Measurements from ENCODE around the gene FAM120AOS.

FAM120AOS gene

GRCh38 chr9:93452710-93453046, 703 bp downstream of the FAM120AOS start:
- H2AFZ ChIP-seq (ENCODE audit: low read depth, low read length, severe bottlenecking), result peak overlapping the region; percentile 35
- H3K27ac ChIP-seq (ENCODE audit: low read depth, low read length), result peak overlapping the region; percentile 79
- H3K27me3 ChIP-seq (ENCODE audit: low read length), result no peaks in the 10 kb centered on the region
- H3K4me3 ChIP-seq (ENCODE audit: insufficient read depth, low read length, poor library complexity, severe bottlenecking), result peak overlapping the region; percentile 90
- peaks cover 9% of the 10 kb centered on the region; the same call in 1 of the 2 replicates for H3F3A ChIP-seq (ENCODE audit: insufficient read depth)
- peaks cover 3% of the 10 kb centered on the region for H3K36me3 ChIP-seq (ENCODE audit: low read length)
- no peak for TF ChIP-seq EZH2phosphoT487 (conservative IDR thresholded peaks at IDR 0.05; ENCODE audit: low read length)
- TF ChIP-seq, protein P1, sequence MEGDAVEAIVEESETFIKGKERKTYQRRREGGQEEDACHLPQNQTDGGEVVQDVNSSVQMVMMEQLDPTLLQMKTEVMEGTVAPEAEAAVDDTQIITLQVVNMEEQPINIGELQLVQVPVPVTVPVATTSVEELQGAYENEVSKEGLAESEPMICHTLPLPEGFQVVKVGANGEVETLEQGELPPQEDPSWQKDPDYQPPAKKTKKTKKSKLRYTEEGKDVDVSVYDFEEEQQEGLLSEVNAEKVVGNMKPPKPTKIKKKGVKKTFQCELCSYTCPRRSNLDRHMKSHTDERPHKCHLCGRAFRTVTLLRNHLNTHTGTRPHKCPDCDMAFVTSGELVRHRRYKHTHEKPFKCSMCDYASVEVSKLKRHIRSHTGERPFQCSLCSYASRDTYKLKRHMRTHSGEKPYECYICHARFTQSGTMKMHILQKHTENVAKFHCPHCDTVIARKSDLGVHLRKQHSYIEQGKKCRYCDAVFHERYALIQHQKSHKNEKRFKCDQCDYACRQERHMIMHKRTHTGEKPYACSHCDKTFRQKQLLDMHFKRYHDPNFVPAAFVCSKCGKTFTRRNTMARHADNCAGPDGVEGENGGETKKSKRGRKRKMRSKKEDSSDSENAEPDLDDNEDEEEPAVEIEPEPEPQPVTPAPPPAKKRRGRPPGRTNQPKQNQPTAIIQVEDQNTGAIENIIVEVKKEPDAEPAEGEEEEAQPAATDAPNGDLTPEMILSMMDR (IDR thresholded peaks at IDR 0.05; ENCODE audit: insufficient read depth, low read length, poor library complexity, severe bottlenecking), result no peak
- H4K20me1 ChIP-seq (ENCODE audit: low read depth, low read length), result no peaks in the 10 kb centered on the region; the same call in 1 of the 2 replicates
- peak overlapping the region; percentile 88 for H3K4me2 ChIP-seq (ENCODE audit: low read depth, low read length, poor library complexity, severe bottlenecking)
- peaks cover 70% of the 10 kb centered on the region for H3K79me2 ChIP-seq (ENCODE audit: insufficient read depth, low read length)
- H3K9me2 ChIP-seq (replicated peaks; ENCODE audit: insufficient read depth, low read length), result no peaks in the 10 kb centered on the region
- H3K9me3 ChIP-seq (ENCODE audit: insufficient read depth, low read length), result no peaks in the 10 kb centered on the region
- H3K9ac ChIP-seq (ENCODE audit: low read length), result peak overlapping the region; percentile 99

DNA sequence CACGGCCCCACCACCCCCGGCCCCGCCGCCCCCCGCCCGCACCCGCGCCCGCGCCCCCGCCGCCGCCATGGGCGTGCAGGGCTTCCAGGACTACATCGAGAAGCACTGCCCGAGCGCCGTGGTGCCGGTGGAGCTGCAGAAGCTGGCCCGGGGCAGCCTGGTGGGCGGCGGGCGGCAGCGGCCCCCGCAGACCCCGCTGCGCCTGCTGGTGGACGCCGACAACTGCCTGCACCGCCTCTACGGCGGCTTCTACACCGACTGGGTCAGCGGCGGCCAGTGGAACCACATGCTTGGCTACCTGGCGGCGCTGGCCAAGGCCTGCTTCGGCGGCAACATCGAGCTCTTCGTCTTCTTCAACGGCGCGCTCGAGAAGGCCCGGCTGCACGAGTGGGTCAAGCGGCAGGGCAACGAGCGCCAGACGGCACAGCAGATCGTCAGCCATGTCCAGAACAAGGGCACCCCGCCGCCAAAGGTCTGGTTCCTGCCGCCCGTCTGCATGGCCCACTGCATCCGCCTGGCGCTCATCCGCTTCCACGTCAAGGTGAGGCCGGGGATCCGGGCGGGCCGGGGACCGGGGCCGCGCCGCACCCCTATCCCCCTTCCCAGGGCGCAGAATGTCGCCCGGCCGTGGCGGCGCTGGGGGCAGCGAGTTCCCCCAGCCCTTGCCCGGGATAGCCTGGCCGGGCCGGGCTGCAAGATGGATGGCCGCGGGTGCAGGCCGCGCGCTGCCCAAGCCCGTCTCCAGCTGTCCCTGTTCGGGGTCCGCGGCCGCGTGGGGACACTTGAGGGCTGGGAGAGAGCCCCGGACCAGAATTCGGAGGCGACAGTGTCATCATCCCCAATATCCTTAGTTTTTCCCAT, 1.3 kb downstream of the FAM120AOS start:
- no peaks in the 10 kb centered on the region; the same call in 1 of the 2 replicates for H4K20me1 ChIP-seq (ENCODE audit: low read depth, low read length)
- H3K27ac ChIP-seq (ENCODE audit: low read depth, low read length), result peak overlapping the region; percentile 79
- TF ChIP-seq, protein P1 (IDR thresholded peaks at IDR 0.05; ENCODE audit: insufficient read depth, low read length, poor library complexity, severe bottlenecking), result no peak
- TF ChIP-seq EZH2phosphoT487 (conservative IDR thresholded peaks at IDR 0.05; ENCODE audit: low read length), result no peak
- peak overlapping the region; percentile 99 for H3K9ac ChIP-seq (ENCODE audit: low read length)
- peak overlapping the region; percentile 90 for H3K4me3 ChIP-seq (ENCODE audit: insufficient read depth, low read length, poor library complexity, severe bottlenecking)
- H3K9me2 ChIP-seq (replicated peaks; ENCODE audit: insufficient read depth, low read length), result no peaks in the 10 kb centered on the region
- H3F3A ChIP-seq (ENCODE audit: insufficient read depth), result peaks cover 9% of the 10 kb centered on the region; the same call in 1 of the 2 replicates
- no peaks in the 10 kb centered on the region for H3K9me3 ChIP-seq (ENCODE audit: insufficient read depth, low read length)
- H3K4me2 ChIP-seq (ENCODE audit: low read depth, low read length, poor library complexity, severe bottlenecking), result peak overlapping the region; percentile 88
- no peaks in the 10 kb centered on the region for H3K27me3 ChIP-seq (ENCODE audit: low read length)
- peaks cover 64% of the 10 kb centered on the region for H3K79me2 ChIP-seq (ENCODE audit: insufficient read depth, low read length)
- H2AFZ ChIP-seq (ENCODE audit: low read depth, low read length, severe bottlenecking), result peak overlapping the region; percentile 35
- H3K36me3 ChIP-seq (ENCODE audit: low read length), result peaks cover 9% of the 10 kb centered on the region

GRCh38 chr9:93450945-93451815, 2.2 kb downstream of the FAM120AOS start, which contains the start of gene FAM120A:
Gene FAM120A, plus strand, starts transcription at chr9:93451685. Its CDS starts 231 bp downstream, at chr9:93451916.
- H3K9ac ChIP-seq (ENCODE audit: low read length), result peak within 1 kb of the TSS; percentile 99
- no peak for TF ChIP-seq EZH2phosphoT487 (conservative IDR thresholded peaks at IDR 0.05; ENCODE audit: low read length)
- TF ChIP-seq, protein P1 (IDR thresholded peaks at IDR 0.05; ENCODE audit: insufficient read depth, low read length, poor library complexity, severe bottlenecking), result no peak
- H3K4me2 ChIP-seq (ENCODE audit: low read depth, low read length, poor library complexity, severe bottlenecking), result peak within 1 kb of the TSS; percentile 88
- peak within 1 kb of the TSS; percentile 79 for H3K27ac ChIP-seq (ENCODE audit: low read depth, low read length)
- no peaks in the 10 kb centered on the region for H3K27me3 ChIP-seq (ENCODE audit: low read length)
- peaks cover 12% of the 10 kb centered on the region; the same call in 1 of the 2 replicates for H3K36me3 ChIP-seq (ENCODE audit: low read length)
- peak within 1 kb of the TSS; percentile 99 for H3K4me3 ChIP-seq (ENCODE audit: insufficient read depth, low read length, poor library complexity, severe bottlenecking)
- H2AFZ ChIP-seq (ENCODE audit: low read depth, low read length, severe bottlenecking), result peak within 1 kb of the TSS; percentile 65
- peaks cover 55% of the 10 kb centered on the region for H3K79me2 ChIP-seq (ENCODE audit: insufficient read depth, low read length)
- peaks cover 9% of the 10 kb centered on the region; the same call in 1 of the 2 replicates for H3F3A ChIP-seq (ENCODE audit: insufficient read depth)
- H3K9me3 ChIP-seq (ENCODE audit: insufficient read depth, low read length), result no peaks in the 10 kb centered on the region
- H3K9me2 ChIP-seq (replicated peaks; ENCODE audit: insufficient read depth, low read length), result no peaks in the 10 kb centered on the region
- no peaks in the 10 kb centered on the region; the same call in 1 of the 2 replicates for H4K20me1 ChIP-seq (ENCODE audit: low read depth, low read length)
